Endothelial cell of umbilical vein (primary cell): Measurements from ENCODE around the gene KIF4A. TPM values are rescaled to one million over a fixed set of nuclear protein-coding genes. Genes with fewer than 3 reads are reported as not detected.

Source experiments
- BruUV-seq: library from RNA; stranded (reverse); fragments of 400-500 nt; replicated peaks from 2 replicates; lab custom pipeline; 2021; lab: Mats Ljungman, UMichigan
- CTCF ChIA-PET: fragments of 300-600, 350-600 bp; sonication (Branson Sonifier 250); formaldehyde crosslinking; loops from one replicate; lab custom pipeline; 2021; ENCODE audit warnings: antibody characterized with exemption, inconsistent platforms; lab: Charles Lee
- POLR2A ChIA-PET: fragments of 300-600, 350-600 bp; sonication (Branson Sonifier 250); formaldehyde crosslinking; loops from one replicate; lab custom pipeline; 2021; ENCODE audit warnings: antibody characterized with exemption, inconsistent platforms; lab: Charles Lee
- DNase-seq: peaks from one replicate; pipeline ENCODE4 v3.0.0-alpha.2; 2011; ENCODE audit warnings: low read depth, low spot score
- FAIRE-seq: peaks from 2 replicates; lab custom pipeline; 2011; peaks lifted over from hg19 to GRCh38; lab: Jason Lieb, UNC
- H2AFZ ChIP-seq: 2 replicates; pipeline ENCODE4 v1.6.0; 2012; ENCODE audit warnings: low read depth, low read length, control low read depth, inconsistent platforms
- H3K27ac ChIP-seq: 2 replicates; pipeline ENCODE4 v1.5.1; 2011; ENCODE audit warnings: low read depth, mild to moderate bottlenecking, control low read depth, low read length, moderate library complexity; ENCODE audit not compliant: insufficient read depth
- H3K27me3 ChIP-seq, 2 experiments: 2 replicates each; pipeline versions ENCODE4 v1.6.0 to v1.6.1; 2011; ENCODE audit warnings: low read length in 2 of 2, mixed read lengths in 1 of 2; ENCODE audit not compliant: control insufficient read depth in 2 of 2, insufficient read depth in 2 of 2
- H3K36me3 ChIP-seq, 2 experiments: 2 replicates in 1 of 2; 3 replicates in 1 of 2; pipeline ENCODE4 v1.5.1; 2011; ENCODE audit warnings: low read length in 2 of 2, mild to moderate bottlenecking in 1 of 2, moderate library complexity in 1 of 2; ENCODE audit not compliant: control insufficient read depth in 2 of 2, insufficient read depth in 2 of 2; ENCODE audit errors: extremely low read depth in 1 of 2
- H3K4me1 ChIP-seq: 3 replicates; pipeline ENCODE4 v1.5.1; 2011; ENCODE audit warnings: mild to moderate bottlenecking, low read length; ENCODE audit not compliant: control insufficient read depth, insufficient read depth; ENCODE audit errors: extremely low read depth
- H3K4me2 ChIP-seq: 2 replicates; pipeline ENCODE4 v1.6.1; 2011; ENCODE audit warnings: low read length, control low read depth, mixed read lengths; ENCODE audit not compliant: insufficient read depth
- H3K4me3 ChIP-seq, 3 experiments: fragments of 200-600 bp in 1 of 3; sonication (generic), shearing (Covaris generic) in 1 of 3; replicated peaks in 1 of 3; 2 replicates each; pipeline ENCODE4 v1.5.1; 2011 to 2016; ENCODE audit warnings: control low read depth in 3 of 3, low read length in 3 of 3, mild to moderate bottlenecking in 2 of 3, inconsistent platforms in 1 of 3, low read depth in 1 of 3, moderate library complexity in 1 of 3; ENCODE audit not compliant: insufficient read depth in 1 of 3
- H3K79me2 ChIP-seq: 2 replicates; pipeline ENCODE4 v1.6.0; 2012; ENCODE audit warnings: low read length, inconsistent platforms; ENCODE audit not compliant: control insufficient read depth, insufficient read depth
- H3K9ac ChIP-seq: replicated peaks from 2 replicates; pipeline ENCODE3; 2011; ENCODE audit warnings: low read length, control low read depth; ENCODE audit not compliant: insufficient read depth; ENCODE audit errors: extremely low read depth
- H3K9me1 ChIP-seq: replicated peaks from 3 replicates; pipeline ENCODE4 v1.6.0; 2011; ENCODE audit warnings: mild to moderate bottlenecking, low read length; ENCODE audit not compliant: control insufficient read depth, insufficient read depth; ENCODE audit errors: extremely low read depth
- H3K9me3 ChIP-seq: replicated peaks from 2 replicates; pipeline ENCODE4 v1.5.1; 2012; ENCODE audit warnings: low read length, inconsistent platforms; ENCODE audit not compliant: control insufficient read depth, insufficient read depth
- H4K20me1 ChIP-seq: replicated peaks from 2 replicates; pipeline ENCODE3; 2011; ENCODE audit warnings: mild to moderate bottlenecking, low read length; ENCODE audit not compliant: control insufficient read depth, insufficient read depth; ENCODE audit errors: extremely low read depth
- CTCF ChIP-seq, 2 donors: IDR thresholded peaks; 1 replicate in 1 of 2; 2 replicates in 1 of 2; pipeline ENCODE4 v1.5.1; 2011; ENCODE audit warnings: low read length in 2 of 2, mild to moderate bottlenecking in 2 of 2, moderate library complexity in 2 of 2, control low read depth in 1 of 2, inconsistent platforms in 1 of 2, low read depth in 1 of 2; ENCODE audit not compliant: insufficient read depth in 1 of 2; ENCODE audit errors: extremely low read depth in 1 of 2
- EZH2 ChIP-seq: IDR thresholded peaks from 2 replicates; pipeline ENCODE4 v1.6.1; 2012; ENCODE audit warnings: borderline replicate concordance, low read depth, mild to moderate bottlenecking, moderate library complexity, low read length, inconsistent platforms; ENCODE audit not compliant: severe bottlenecking
- FOS ChIP-seq: IDR thresholded peaks from 2 replicates; pipeline ENCODE4 v1.6.1; 2011; ENCODE audit warnings: mild to moderate bottlenecking, low read length, moderate library complexity, borderline replicate concordance; ENCODE audit not compliant: insufficient read depth
- GATA2 ChIP-seq: IDR thresholded peaks from 2 replicates; pipeline ENCODE4 v1.7.0; 2011; ENCODE audit warnings: low read depth, mild to moderate bottlenecking, moderate library complexity, mixed read lengths, low read length; ENCODE audit not compliant: insufficient read length, insufficient read depth
- JUN ChIP-seq: IDR thresholded peaks from 2 replicates; pipeline ENCODE4 v1.6.1; 2011; ENCODE audit warnings: borderline replicate concordance, low read depth; ENCODE audit not compliant: insufficient read length, insufficient read depth
- MAX ChIP-seq: IDR thresholded peaks from 2 replicates; pipeline ENCODE4 v1.6.1; 2011; ENCODE audit not compliant: insufficient read depth, insufficient read length
- MYC ChIP-seq: IDR thresholded peaks from one replicate; pipeline ENCODE4 v1.6.1; 2011; ENCODE audit warnings: mild to moderate bottlenecking, low read depth, low read length
- POLR2A ChIP-seq: IDR thresholded peaks from 2 replicates; pipeline ENCODE4 v1.6.1; 2012; ENCODE audit warnings: low read depth, mild to moderate bottlenecking, control low read depth, low read length
- POLR2AphosphoS5 ChIP-seq: IDR thresholded peaks from 2 replicates; pipeline ENCODE4 v1.6.1; 2012; ENCODE audit warnings: low read depth, mild to moderate bottlenecking, control low read depth, low read length, moderate library complexity; ENCODE audit not compliant: insufficient read depth
- dilution Hi-C: fragments of 300-500 bp; cut with MboI; formaldehyde crosslinking; loops from one replicate; pipeline ENCODE4 v1.15.0; 2019; ENCODE audit warnings: low sequenced_read_pairs; ENCODE audit not compliant: extremely low pct_ligation_motif_present
- intact Hi-C: fragments of 100-400 bp; cut with micrococcal nuclease; formaldehyde crosslinking; loops from one replicate; pipeline ENCODE4 v1.10.0; 2022
- polyA plus RNA-seq, 4 experiments: library from polyadenylated mRNA; depleted of rRNA in 3 of 4; stranded (reverse) in 3 of 4; unstranded in 1 of 4; fragments of >200 nt; gene quantifications; 2 replicates each; pipeline versions ENCODE4 v1.2.1 to v1.2.3, GENCODE V29; 2011 to 2012; ENCODE audit warnings: missing spikeins in 1 of 4
- total RNA-seq: library from RNA; stranded (reverse); gene quantifications from 2 replicates; pipeline ENCODE4 v1.2.3, GENCODE V29; 2021

Gene KIF4A
- total and polyA plus RNA-seq, 2 donors (not counting 3 experiments of a cell fraction or from before 2014, with no cell fraction given), result 9.6 to 41.3 TPM

GRCh38 chrX:70439016-70439415 is 149.1 kb downstream of the KIF4A start:
- FAIRE-seq (peak; percentile 21), DNase-seq (no peak)
- no peaks in the 10 kb centered on the region for H3K36me3 ChIP-seq
- no peak overlapping the region for H3K4me2 ChIP-seq
- BruUV-seq, result no TSS peak
- no peak overlapping the region for H3K9ac ChIP-seq
- H3K9me3 ChIP-seq, result no peaks in the 10 kb centered on the region
- ChIA-PET CTCF (no interaction called here), POLR2A (no interaction called here)
- H3K4me3 ChIP-seq, result no peak overlapping the region
- intact Hi-C loops, result loop anchor here (5.0 kb wide), 1 partner anchor 113 kb away; no protein-coding TSS in a partner anchor
- no peaks in the 10 kb centered on the region for H4K20me1 ChIP-seq
- TF ChIP-seq MAX (no peak), GATA2 (no peak), CTCF (IDR thresholded peaks at IDR 0.05; ENCODE audit: extremely low read depth in 1 of 2, insufficient read depth in 1 of 2, low read depth in 1 of 2, low read length in 2 of 2) (no peak), EZH2 (no peak), POLR2AphosphoS5 (no peak), JUN (no peak), FOS (no peak), POLR2A (no peak), MYC (no peak)
- no peak overlapping the region for H3K27ac ChIP-seq
- no peaks in the 10 kb centered on the region for H3K9me1 ChIP-seq
- H3K4me1 ChIP-seq, result peaks cover 6% of the 10 kb centered on the region
- no peak overlapping the region for H2AFZ ChIP-seq
- H3K27me3 ChIP-seq, result peaks cover 3 to 14% of the 10 kb centered on the region in 2 experiments
- no peaks in the 10 kb centered on the region for H3K79me2 ChIP-seq
- dilution Hi-C loops, result no loop called here
